H1 (cell line): ENCODE results near the gene TSC22D1. TPM values are rescaled to one million over a fixed set of nuclear protein-coding genes. Genes with fewer than 3 reads are reported as not detected.

Experiments
- CHD2 ChIP-seq: IDR thresholded peaks from 2 replicates; pipeline ENCODE4 v1.6.1; 2012; ENCODE audit warnings: low read length, improper control_type of control experiment
- EP300 ChIP-seq, 2 experiments: IDR thresholded peaks; 1 replicate in 1 of 2; 2 replicates in 1 of 2; pipeline ENCODE4 v1.6.1; 2011 to 2012; ENCODE audit warnings: low read depth in 2 of 2, low read length in 2 of 2, mild to moderate bottlenecking in 2 of 2, borderline replicate concordance in 1 of 2, inconsistent platforms in 1 of 2, moderate library complexity in 1 of 2
- HDAC6 ChIP-seq: IDR thresholded peaks from one replicate; pipeline ENCODE4 v1.7.1; 2012; ENCODE audit warnings: low read depth, mild to moderate bottlenecking, inconsistent platforms, low read length, moderate library complexity
- polyA plus RNA-seq, 7 experiments: library from polyadenylated mRNA; depleted of rRNA in 3 of 7; stranded (reverse) in 5 of 7; unstranded in 2 of 7; fragments of >200 nt in 5 of 7; fragments of 200-250 nt in 2 of 7; gene quantifications; 1 replicate in 5 of 7; 2 replicates in 1 of 7; 4 replicates in 1 of 7; pipeline versions ENCODE4 v1.2.1 to v1.2.3, GENCODE V29; 2011 to 2013; ENCODE audit warnings: missing spikeins in 2 of 7, mixed read lengths in 2 of 7
- total RNA-seq: library from RNA; stranded (reverse); fragmentation: NEBNext Ultra II Directional; extraction: Animal tissue kit (Norgen Biotek cat#: 25700); gene quantifications from 2 replicates; pipeline ENCODE4 v1.2.1, GENCODE V29; 2021
- TF ChIP-seq, protein P1 (sequence below): fragments of 300-600 bp; sonication (generic); IDR thresholded peaks from 2 replicates; pipeline ENCODE4 v1.7.1; 2012; ENCODE audit warnings: low read length, moderate library complexity, mild to moderate bottlenecking, inconsistent platforms; ENCODE audit not compliant: insufficient replicate concordance
- TF ChIP-seq, protein P2 (sequence below): IDR thresholded peaks from 2 replicates; pipeline ENCODE4 v1.6.1; 2011; ENCODE audit warnings: low read length, improper control_type of control experiment
- TF ChIP-seq, protein P3 (sequence below): IDR thresholded peaks from 2 replicates; pipeline ENCODE4 v1.6.1; 2012; ENCODE audit warnings: low read length, inconsistent platforms

TSC22D1 gene
- total and polyA plus RNA-seq, 2 of the 8 experiments (the other 6 are each of a cell fraction or from before 2014, with no cell fraction given): 52.6 to 80.9 TPM

DNA sequence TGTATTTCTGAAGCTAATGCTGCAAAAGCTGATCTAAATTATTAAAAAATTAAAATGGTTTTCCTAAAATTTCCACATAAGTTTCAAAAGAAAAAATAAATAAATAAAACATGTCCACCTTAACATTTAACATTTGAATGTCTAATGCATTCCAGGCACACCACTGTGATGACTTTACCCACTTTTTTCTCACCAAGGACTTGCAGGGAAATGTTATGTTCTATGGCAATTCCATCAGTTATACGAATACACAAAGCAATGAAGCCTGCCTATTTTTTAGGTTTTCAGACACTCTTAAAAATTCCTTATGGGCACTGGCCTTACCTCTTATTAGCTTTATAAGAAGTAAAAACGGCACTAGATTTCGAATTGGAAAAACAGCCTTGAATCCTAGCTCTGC is 10.2 kb downstream of the TSC22D1 start (continued):
- TF ChIP-seq, protein P1, sequence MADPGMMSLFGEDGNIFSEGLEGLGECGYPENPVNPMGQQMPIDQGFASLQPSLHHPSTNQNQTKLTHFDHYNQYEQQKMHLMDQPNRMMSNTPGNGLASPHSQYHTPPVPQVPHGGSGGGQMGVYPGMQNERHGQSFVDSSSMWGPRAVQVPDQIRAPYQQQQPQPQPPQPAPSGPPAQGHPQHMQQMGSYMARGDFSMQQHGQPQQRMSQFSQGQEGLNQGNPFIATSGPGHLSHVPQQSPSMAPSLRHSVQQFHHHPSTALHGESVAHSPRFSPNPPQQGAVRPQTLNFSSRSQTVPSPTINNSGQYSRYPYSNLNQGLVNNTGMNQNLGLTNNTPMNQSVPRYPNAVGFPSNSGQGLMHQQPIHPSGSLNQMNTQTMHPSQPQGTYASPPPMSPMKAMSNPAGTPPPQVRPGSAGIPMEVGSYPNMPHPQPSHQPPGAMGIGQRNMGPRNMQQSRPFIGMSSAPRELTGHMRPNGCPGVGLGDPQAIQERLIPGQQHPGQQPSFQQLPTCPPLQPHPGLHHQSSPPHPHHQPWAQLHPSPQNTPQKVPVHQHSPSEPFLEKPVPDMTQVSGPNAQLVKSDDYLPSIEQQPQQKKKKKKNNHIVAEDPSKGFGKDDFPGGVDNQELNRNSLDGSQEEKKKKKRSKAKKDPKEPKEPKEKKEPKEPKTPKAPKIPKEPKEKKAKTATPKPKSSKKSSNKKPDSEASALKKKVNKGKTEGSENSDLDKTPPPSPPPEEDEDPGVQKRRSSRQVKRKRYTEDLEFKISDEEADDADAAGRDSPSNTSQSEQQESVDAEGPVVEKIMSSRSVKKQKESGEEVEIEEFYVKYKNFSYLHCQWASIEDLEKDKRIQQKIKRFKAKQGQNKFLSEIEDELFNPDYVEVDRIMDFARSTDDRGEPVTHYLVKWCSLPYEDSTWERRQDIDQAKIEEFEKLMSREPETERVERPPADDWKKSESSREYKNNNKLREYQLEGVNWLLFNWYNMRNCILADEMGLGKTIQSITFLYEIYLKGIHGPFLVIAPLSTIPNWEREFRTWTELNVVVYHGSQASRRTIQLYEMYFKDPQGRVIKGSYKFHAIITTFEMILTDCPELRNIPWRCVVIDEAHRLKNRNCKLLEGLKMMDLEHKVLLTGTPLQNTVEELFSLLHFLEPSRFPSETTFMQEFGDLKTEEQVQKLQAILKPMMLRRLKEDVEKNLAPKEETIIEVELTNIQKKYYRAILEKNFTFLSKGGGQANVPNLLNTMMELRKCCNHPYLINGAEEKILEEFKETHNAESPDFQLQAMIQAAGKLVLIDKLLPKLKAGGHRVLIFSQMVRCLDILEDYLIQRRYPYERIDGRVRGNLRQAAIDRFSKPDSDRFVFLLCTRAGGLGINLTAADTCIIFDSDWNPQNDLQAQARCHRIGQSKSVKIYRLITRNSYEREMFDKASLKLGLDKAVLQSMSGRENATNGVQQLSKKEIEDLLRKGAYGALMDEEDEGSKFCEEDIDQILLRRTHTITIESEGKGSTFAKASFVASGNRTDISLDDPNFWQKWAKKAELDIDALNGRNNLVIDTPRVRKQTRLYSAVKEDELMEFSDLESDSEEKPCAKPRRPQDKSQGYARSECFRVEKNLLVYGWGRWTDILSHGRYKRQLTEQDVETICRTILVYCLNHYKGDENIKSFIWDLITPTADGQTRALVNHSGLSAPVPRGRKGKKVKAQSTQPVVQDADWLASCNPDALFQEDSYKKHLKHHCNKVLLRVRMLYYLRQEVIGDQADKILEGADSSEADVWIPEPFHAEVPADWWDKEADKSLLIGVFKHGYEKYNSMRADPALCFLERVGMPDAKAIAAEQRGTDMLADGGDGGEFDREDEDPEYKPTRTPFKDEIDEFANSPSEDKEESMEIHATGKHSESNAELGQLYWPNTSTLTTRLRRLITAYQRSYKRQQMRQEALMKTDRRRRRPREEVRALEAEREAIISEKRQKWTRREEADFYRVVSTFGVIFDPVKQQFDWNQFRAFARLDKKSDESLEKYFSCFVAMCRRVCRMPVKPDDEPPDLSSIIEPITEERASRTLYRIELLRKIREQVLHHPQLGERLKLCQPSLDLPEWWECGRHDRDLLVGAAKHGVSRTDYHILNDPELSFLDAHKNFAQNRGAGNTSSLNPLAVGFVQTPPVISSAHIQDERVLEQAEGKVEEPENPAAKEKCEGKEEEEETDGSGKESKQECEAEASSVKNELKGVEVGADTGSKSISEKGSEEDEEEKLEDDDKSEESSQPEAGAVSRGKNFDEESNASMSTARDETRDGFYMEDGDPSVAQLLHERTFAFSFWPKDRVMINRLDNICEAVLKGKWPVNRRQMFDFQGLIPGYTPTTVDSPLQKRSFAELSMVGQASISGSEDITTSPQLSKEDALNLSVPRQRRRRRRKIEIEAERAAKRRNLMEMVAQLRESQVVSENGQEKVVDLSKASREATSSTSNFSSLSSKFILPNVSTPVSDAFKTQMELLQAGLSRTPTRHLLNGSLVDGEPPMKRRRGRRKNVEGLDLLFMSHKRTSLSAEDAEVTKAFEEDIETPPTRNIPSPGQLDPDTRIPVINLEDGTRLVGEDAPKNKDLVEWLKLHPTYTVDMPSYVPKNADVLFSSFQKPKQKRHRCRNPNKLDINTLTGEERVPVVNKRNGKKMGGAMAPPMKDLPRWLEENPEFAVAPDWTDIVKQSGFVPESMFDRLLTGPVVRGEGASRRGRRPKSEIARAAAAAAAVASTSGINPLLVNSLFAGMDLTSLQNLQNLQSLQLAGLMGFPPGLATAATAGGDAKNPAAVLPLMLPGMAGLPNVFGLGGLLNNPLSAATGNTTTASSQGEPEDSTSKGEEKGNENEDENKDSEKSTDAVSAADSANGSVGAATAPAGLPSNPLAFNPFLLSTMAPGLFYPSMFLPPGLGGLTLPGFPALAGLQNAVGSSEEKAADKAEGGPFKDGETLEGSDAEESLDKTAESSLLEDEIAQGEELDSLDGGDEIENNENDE: no peak
- TF ChIP-seq HDAC6 (no peak), EP300 (IDR thresholded peaks at IDR 0.05; ENCODE audit: borderline replicate concordance in 1 of 2, low read depth in 2 of 2, low read length in 2 of 2) (no peak), CHD2 (no peak)
- TF ChIP-seq, protein P2, sequence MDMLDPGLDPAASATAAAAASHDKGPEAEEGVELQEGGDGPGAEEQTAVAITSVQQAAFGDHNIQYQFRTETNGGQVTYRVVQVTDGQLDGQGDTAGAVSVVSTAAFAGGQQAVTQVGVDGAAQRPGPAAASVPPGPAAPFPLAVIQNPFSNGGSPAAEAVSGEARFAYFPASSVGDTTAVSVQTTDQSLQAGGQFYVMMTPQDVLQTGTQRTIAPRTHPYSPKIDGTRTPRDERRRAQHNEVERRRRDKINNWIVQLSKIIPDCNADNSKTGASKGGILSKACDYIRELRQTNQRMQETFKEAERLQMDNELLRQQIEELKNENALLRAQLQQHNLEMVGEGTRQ: no peak
- TF ChIP-seq, protein P3, sequence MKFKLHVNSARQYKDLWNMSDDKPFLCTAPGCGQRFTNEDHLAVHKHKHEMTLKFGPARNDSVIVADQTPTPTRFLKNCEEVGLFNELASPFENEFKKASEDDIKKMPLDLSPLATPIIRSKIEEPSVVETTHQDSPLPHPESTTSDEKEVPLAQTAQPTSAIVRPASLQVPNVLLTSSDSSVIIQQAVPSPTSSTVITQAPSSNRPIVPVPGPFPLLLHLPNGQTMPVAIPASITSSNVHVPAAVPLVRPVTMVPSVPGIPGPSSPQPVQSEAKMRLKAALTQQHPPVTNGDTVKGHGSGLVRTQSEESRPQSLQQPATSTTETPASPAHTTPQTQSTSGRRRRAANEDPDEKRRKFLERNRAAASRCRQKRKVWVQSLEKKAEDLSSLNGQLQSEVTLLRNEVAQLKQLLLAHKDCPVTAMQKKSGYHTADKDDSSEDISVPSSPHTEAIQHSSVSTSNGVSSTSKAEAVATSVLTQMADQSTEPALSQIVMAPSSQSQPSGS: no peak
- TF ChIP-seq, all 59 proteins: peak for 0
